H9 (cell line): Measurements from ENCODE around the gene ZBTB20. TPM values are rescaled to one million over a fixed set of nuclear protein-coding genes. Genes with fewer than 3 reads are reported as not detected.

ENCODE experiments used
- DNase-seq: peaks from one replicate; pipeline ENCODE4 v3.0.0-alpha.2; 2017
- H2AFZ ChIP-seq: one replicate; pipeline ENCODE4 v1.6.1; 2013; ENCODE audit warnings: mild to moderate bottlenecking, low read length, control low read depth, moderate library complexity
- H2AK5ac ChIP-seq: 2 replicates; pipeline ENCODE4 v1.6.1; 2013; ENCODE audit warnings: low read length, control low read depth, mixed read lengths; ENCODE audit not compliant: insufficient read length
- H2BK120ac ChIP-seq: one replicate; pipeline ENCODE4 v1.6.1; 2013; ENCODE audit warnings: low read depth, mild to moderate bottlenecking, low read length, control low read depth, inconsistent platforms; ENCODE audit not compliant: poor library complexity, severe bottlenecking
- H2BK12ac ChIP-seq: 2 replicates; pipeline ENCODE4 v1.6.1; 2013; ENCODE audit warnings: low read length, control low read depth, mixed read lengths, low read depth; ENCODE audit not compliant: insufficient read length
- H2BK15ac ChIP-seq: 2 replicates; pipeline ENCODE4 v1.6.1; 2013; ENCODE audit warnings: low read depth, low read length, control low read depth
- H2BK20ac ChIP-seq: one replicate; pipeline ENCODE4 v1.6.1; 2013; ENCODE audit warnings: low read depth, mild to moderate bottlenecking, low read length, control low read depth, inconsistent platforms; ENCODE audit not compliant: poor library complexity, severe bottlenecking
- H2BK5ac ChIP-seq: 2 replicates; pipeline ENCODE4 v1.6.1; 2013; ENCODE audit warnings: low read length, control low read depth, mixed read lengths; ENCODE audit not compliant: insufficient read length
- H3K14ac ChIP-seq: 2 replicates; pipeline ENCODE4 v1.6.1; 2013; ENCODE audit warnings: low read length, control low read depth; ENCODE audit not compliant: insufficient read depth
- H3K18ac ChIP-seq: 2 replicates; pipeline ENCODE4 v1.6.1; 2013; ENCODE audit warnings: low read depth, mild to moderate bottlenecking, mixed read lengths, low read length, control low read depth; ENCODE audit not compliant: insufficient read length
- H3K23ac ChIP-seq: 2 replicates; pipeline ENCODE4 v1.6.1; 2013; ENCODE audit warnings: low read length, control low read depth, mixed read lengths, low read depth; ENCODE audit not compliant: insufficient read length
- H3K23me2 ChIP-seq: 2 replicates; pipeline ENCODE4 v1.6.1; 2013; ENCODE audit warnings: low read depth, mild to moderate bottlenecking, mixed read lengths, low read length, control low read depth; ENCODE audit not compliant: insufficient read length, poor library complexity, severe bottlenecking
- H3K27ac ChIP-seq: 2 replicates; pipeline ENCODE4 v1.5.1; 2013; ENCODE audit warnings: low read length, control low read depth, mixed read lengths, low read depth; ENCODE audit not compliant: insufficient read length
- H3K27me3 ChIP-seq: 2 replicates; pipeline ENCODE4 v1.6.1; 2013; ENCODE audit warnings: low read length, control low read depth, inconsistent platforms; ENCODE audit not compliant: insufficient read depth
- H3K4ac ChIP-seq: 2 replicates; pipeline ENCODE4 v1.6.1; 2013; ENCODE audit warnings: low read depth, mild to moderate bottlenecking, control low read depth, inconsistent platforms, low read length, moderate library complexity
- H3K4me1 ChIP-seq: 2 replicates; pipeline ENCODE4 v1.6.1; 2013; ENCODE audit warnings: low read length, control low read depth, inconsistent platforms; ENCODE audit not compliant: insufficient read depth
- H3K4me2 ChIP-seq: 2 replicates; pipeline ENCODE4 v1.6.1; 2013; ENCODE audit warnings: low read length, control low read depth, mixed read lengths; ENCODE audit not compliant: insufficient read length, insufficient read depth
- H3K56ac ChIP-seq: 2 replicates; pipeline ENCODE4 v1.6.1; 2013; ENCODE audit warnings: low read depth, mild to moderate bottlenecking, mixed read lengths, low read length, control low read depth; ENCODE audit not compliant: insufficient read length
- H3K79me1 ChIP-seq: 2 replicates; pipeline ENCODE4 v1.6.1; 2013; ENCODE audit warnings: low read depth, mild to moderate bottlenecking, moderate library complexity, low read length, control low read depth, inconsistent platforms; ENCODE audit not compliant: insufficient read depth, poor library complexity, severe bottlenecking
- H3K79me2 ChIP-seq: 2 replicates; pipeline ENCODE4 v1.6.1; 2013; ENCODE audit warnings: low read length, control low read depth, inconsistent platforms; ENCODE audit not compliant: insufficient read depth
- H3K9ac ChIP-seq: 2 replicates; pipeline ENCODE4 v1.6.1; 2013; ENCODE audit warnings: low read length, control low read depth, mixed read lengths; ENCODE audit not compliant: insufficient read length; ENCODE audit errors: extremely low read depth
- H3K9me3 ChIP-seq: one replicate; pipeline ENCODE4 v1.6.1; 2013; ENCODE audit warnings: low read depth, low read length, inconsistent platforms; ENCODE audit not compliant: control insufficient read depth
- H3T11ph ChIP-seq: one replicate; pipeline ENCODE4 v1.6.1; 2013; ENCODE audit warnings: mild to moderate bottlenecking, low read length, control low read depth, inconsistent platforms
- H4K20me1 ChIP-seq: one replicate; pipeline ENCODE4 v1.6.1; 2013; ENCODE audit not compliant: control insufficient read depth, insufficient read length, insufficient read depth
- H4K5ac ChIP-seq: 2 replicates; pipeline ENCODE4 v1.6.1; 2013; ENCODE audit warnings: low read depth, mild to moderate bottlenecking, mixed read lengths, low read length, control low read depth; ENCODE audit not compliant: insufficient read length
- H4K8ac ChIP-seq: replicated peaks from 2 replicates; pipeline ENCODE4 v1.6.1; 2013; ENCODE audit warnings: low read length, control low read depth, mixed read lengths, low read depth; ENCODE audit not compliant: insufficient read length
- H4K91ac ChIP-seq: 2 replicates; pipeline ENCODE4 v1.6.1; 2013; ENCODE audit warnings: low read depth, mild to moderate bottlenecking, moderate library complexity, mixed read lengths, low read length, control low read depth; ENCODE audit not compliant: insufficient read length
- H3K27ac Mint-ChIP-seq, 3 experiments: 2 replicates in 2 of 3; 3 replicates in 1 of 3; pipeline ENCODE4 v1.8.0; 2020 to 2021; ENCODE audit warnings: mixed read lengths in 3 of 3, mild to moderate bottlenecking in 1 of 3, moderate library complexity in 1 of 3
- H3K27me3 Mint-ChIP-seq: 2 replicates; pipeline ENCODE4 v1.8.0; 2021; ENCODE audit warnings: low read depth, mild to moderate bottlenecking, moderate library complexity, mixed read lengths
- H3K36me3 Mint-ChIP-seq, 3 experiments: 2 replicates in 2 of 3; 3 replicates in 1 of 3; pipeline ENCODE4 v1.8.0; 2020 to 2021; ENCODE audit warnings: low read depth in 3 of 3, mixed read lengths in 3 of 3; ENCODE audit not compliant: insufficient read depth in 1 of 3
- H3K4me1 Mint-ChIP-seq, 2 experiments: 2 replicates each; pipeline ENCODE4 v1.8.0; 2020; ENCODE audit warnings: mixed read lengths in 2 of 2
- H3K4me3 Mint-ChIP-seq, 2 experiments: 2 replicates in 1 of 2; 3 replicates in 1 of 2; pipeline ENCODE4 v1.8.0; 2020 to 2021; ENCODE audit warnings: mild to moderate bottlenecking in 2 of 2, mixed read lengths in 2 of 2, moderate library complexity in 1 of 2
- H3K9me3 Mint-ChIP-seq, 2 experiments: 2 replicates in 1 of 2; 3 replicates in 1 of 2; pipeline ENCODE4 v1.8.0; 2020; ENCODE audit warnings: mild to moderate bottlenecking in 2 of 2, mixed read lengths in 2 of 2, moderate library complexity in 1 of 2
- CTCF ChIP-seq: fragments of 200-600 bp; sonication (generic); conservative IDR thresholded peaks from 3 replicates; pipeline ENCODE4 v1.8.0; 2021; ENCODE audit warnings: antibody characterized with exemption, mild to moderate bottlenecking
- WGBS: extraction: QIAGEN DNeasy Blood & Tissue Kit; methylation state at CpG from one replicate; pipeline ENCODE4 v1.1.7; 2013; ENCODE audit warnings: missing lambda C conversion rate, low lambda C conversion rate, mixed read lengths; ENCODE audit not compliant: insufficient read length; ENCODE audit errors: extremely low coverage; 5-methylcytosine and 5-hydroxymethylcytosine counted together
- total RNA-seq: library from RNA; stranded (reverse); gene quantifications from 2 replicates; pipeline ENCODE4 v1.2.1, GENCODE V29; 2021

ZBTB20 gene
- total RNA-seq, 1 experiment from 2014 or later: 0.70 TPM

- no peak overlapping the region for H3T11ph ChIP-seq
- no peak overlapping the region for H3K18ac ChIP-seq
- H3K4ac ChIP-seq: no peak overlapping the region
- H3K27me3 ChIP-seq: no peaks in the 10 kb centered on the region
- no peak overlapping the region for H2AFZ ChIP-seq
- no peak overlapping the region for H2BK5ac ChIP-seq
- no peak for TF ChIP-seq CTCF
- no peaks in the 10 kb centered on the region for H3K79me1 ChIP-seq
- H2BK20ac ChIP-seq: no peak overlapping the region
- no peaks in the 10 kb centered on the region for H3K4me1 ChIP-seq
- no peaks in the 10 kb centered on the region for H3K9me3 ChIP-seq
- no peak overlapping the region for H4K91ac ChIP-seq
- Mint-ChIP-seq H3K27me3 (no peaks in the 10 kb centered on the region; the same call in 1 of the 2 replicates), H3K36me3 (no peaks in the 10 kb centered on the region), H3K27ac (no peak overlapping the region), H3K4me1 (peaks cover 4 to 5% of the 10 kb centered on the region in 2 experiments), H3K9me3 (peaks cover 0 to 2% of the 10 kb centered on the region in 2 experiments; a peak in 1 of 5 replicates), H3K4me3 (no peak overlapping the region)
- no peak overlapping the region for H3K27ac ChIP-seq
- DNase-seq: no peak
- WGBS: no CpG with 5 or more reads among the region's 5 CpGs
- H4K8ac ChIP-seq: no peak overlapping the region
- H2AK5ac ChIP-seq: no peak overlapping the region
- H3K14ac ChIP-seq: no peak overlapping the region
- no peak overlapping the region for H2BK12ac ChIP-seq
- H4K20me1 ChIP-seq: no peaks in the 10 kb centered on the region
- H3K23ac ChIP-seq: no peak overlapping the region
- no peaks in the 10 kb centered on the region for H3K79me2 ChIP-seq
- no peaks in the 10 kb centered on the region for H3K23me2 ChIP-seq
- H3K56ac ChIP-seq: no peak overlapping the region
- H3K4me2 ChIP-seq: no peak overlapping the region
- no peak overlapping the region for H2BK15ac ChIP-seq
- no peak overlapping the region for H2BK120ac ChIP-seq
- H3K9ac ChIP-seq: no peak overlapping the region
- no peak overlapping the region for H4K5ac ChIP-seq
These were observed 847.0 kb downstream of the ZBTB20 start for GRCh38 chr3:114299941-114300624.
